ENCODE measurements around the gene PACRGL. TPM values are rescaled to one million over a fixed set of nuclear protein-coding genes. Genes with fewer than 3 reads are reported as not detected.

Gene PACRGL
- total and polyA plus RNA-seq, 2 donors from 2014 or later, result 11.3 to 22.4 TPM

GRCh38 chr4:20683766-20684165 lies 16.5 kb upstream of the PACRGL start:
- intact Hi-C loops (cut with DNase I), result loop anchor here (10.0 kb wide), 1 partner anchor 259 kb away; no protein-coding TSS in a partner anchor
- no peak for DNase-seq
- no peak for TF ChIP-seq CTCF (IDR thresholded peaks at IDR 0.05; ENCODE audit: borderline replicate concordance, extremely low read depth, insufficient read depth)
- no peaks in the 10 kb centered on the region for H3K27me3 ChIP-seq (ENCODE audit: control insufficient read depth, insufficient read depth, low read length)
- FAIRE-seq, result no peak
- H3K4me3 ChIP-seq (ENCODE audit: low read length in 3 of 3), result no peak overlapping the region
- no peak overlapping the region for H3K9ac ChIP-seq (ENCODE audit: low read length in 3 of 3)
- H3K9me3 ChIP-seq (ENCODE audit: control insufficient read depth in 2 of 3, insufficient read depth in 1 of 3, low read length in 3 of 3), result no peaks in the 10 kb centered on the region
- no peak overlapping the region for H3K27ac ChIP-seq (ENCODE audit: low read depth in 2 of 2, low read length in 2 of 2)
- H3K4me1 ChIP-seq (ENCODE audit: control insufficient read depth in 2 of 3, insufficient read depth in 2 of 3, low read depth in 1 of 3, low read length in 3 of 3), result no peaks in the 10 kb centered on the region
- H3K36me3 ChIP-seq (ENCODE audit: control insufficient read depth in 2 of 3, insufficient read depth in 3 of 3, low read length in 3 of 3), result no peaks in the 10 kb centered on the region

GRCh38 chr4:20684852-20685763 lies 15.2 kb upstream of the PACRGL start:
- H3K4me3 ChIP-seq (ENCODE audit: low read length in 3 of 3), result no peak overlapping the region
- DNase-seq, result peak in 2 of 5 donors; percentile 40
- H3K36me3 ChIP-seq (ENCODE audit: control insufficient read depth in 2 of 3, insufficient read depth in 3 of 3, low read length in 3 of 3), result no peaks in the 10 kb centered on the region
- peak; percentile 98 for FAIRE-seq
- intact Hi-C loops (cut with DNase I), result loop anchor here (10.0 kb wide), 1 partner anchor 260 kb away; no protein-coding TSS in a partner anchor
- H3K9me3 ChIP-seq (ENCODE audit: control insufficient read depth in 2 of 3, insufficient read depth in 1 of 3, low read length in 3 of 3), result no peaks in the 10 kb centered on the region
- H3K27me3 ChIP-seq (ENCODE audit: control insufficient read depth, insufficient read depth, low read length), result no peaks in the 10 kb centered on the region
- TF ChIP-seq CTCF (IDR thresholded peaks at IDR 0.05; ENCODE audit: borderline replicate concordance, extremely low read depth, insufficient read depth), result peak; percentile 52
- no peak overlapping the region for H3K9ac ChIP-seq (ENCODE audit: low read length in 3 of 3)
- H3K4me1 ChIP-seq (ENCODE audit: control insufficient read depth in 2 of 3, insufficient read depth in 2 of 3, low read depth in 1 of 3, low read length in 3 of 3), result no peaks in the 10 kb centered on the region
- no peak overlapping the region for H3K27ac ChIP-seq (ENCODE audit: low read depth in 2 of 2, low read length in 2 of 2)

- Histone ChIP-seq H3K4me1 (ENCODE audit: control insufficient read depth in 2 of 3, insufficient read depth in 2 of 3, low read depth in 1 of 3, low read length in 3 of 3) (no peaks in the 10 kb centered on the region), H3K27ac (ENCODE audit: low read depth in 2 of 2, low read length in 2 of 2) (no peak overlapping the region), H3K4me3 (ENCODE audit: low read length in 3 of 3) (no peak overlapping the region), H3K9me3 (ENCODE audit: control insufficient read depth in 2 of 3, insufficient read depth in 1 of 3, low read length in 3 of 3) (no peaks in the 10 kb centered on the region), H3K27me3 (ENCODE audit: control insufficient read depth, insufficient read depth, low read length) (no peaks in the 10 kb centered on the region), H3K36me3 (ENCODE audit: control insufficient read depth in 2 of 3, insufficient read depth in 3 of 3, low read length in 3 of 3) (no peaks in the 10 kb centered on the region), H3K9ac (ENCODE audit: low read length in 3 of 3) (no peak overlapping the region)
- DNase-seq, result peak in 3 of 5 donors; percentile 12 to 55 (median 32)
- TF ChIP-seq CTCF (IDR thresholded peaks at IDR 0.05; ENCODE audit: borderline replicate concordance, extremely low read depth, insufficient read depth), result no peak
- no peak for FAIRE-seq
- intact Hi-C loops (cut with DNase I), result loop anchor here (10.0 kb wide), 1 partner anchor 263 kb away; no protein-coding TSS in a partner anchor
Observed at GRCh38 chr4:20687864-20688263, 12.4 kb upstream of the PACRGL start.
